ENCODE data around the gene RND2.
A peak's percentile ranks its signal among the peaks of the same experiment; 100 is the strongest.
"Not testable (repeated sequence)": the region's sequence is repeated elsewhere in the genome, so short reads cannot be mapped to it uniquely, and the experiment has no call there.

The RND2 gene

DNA sequence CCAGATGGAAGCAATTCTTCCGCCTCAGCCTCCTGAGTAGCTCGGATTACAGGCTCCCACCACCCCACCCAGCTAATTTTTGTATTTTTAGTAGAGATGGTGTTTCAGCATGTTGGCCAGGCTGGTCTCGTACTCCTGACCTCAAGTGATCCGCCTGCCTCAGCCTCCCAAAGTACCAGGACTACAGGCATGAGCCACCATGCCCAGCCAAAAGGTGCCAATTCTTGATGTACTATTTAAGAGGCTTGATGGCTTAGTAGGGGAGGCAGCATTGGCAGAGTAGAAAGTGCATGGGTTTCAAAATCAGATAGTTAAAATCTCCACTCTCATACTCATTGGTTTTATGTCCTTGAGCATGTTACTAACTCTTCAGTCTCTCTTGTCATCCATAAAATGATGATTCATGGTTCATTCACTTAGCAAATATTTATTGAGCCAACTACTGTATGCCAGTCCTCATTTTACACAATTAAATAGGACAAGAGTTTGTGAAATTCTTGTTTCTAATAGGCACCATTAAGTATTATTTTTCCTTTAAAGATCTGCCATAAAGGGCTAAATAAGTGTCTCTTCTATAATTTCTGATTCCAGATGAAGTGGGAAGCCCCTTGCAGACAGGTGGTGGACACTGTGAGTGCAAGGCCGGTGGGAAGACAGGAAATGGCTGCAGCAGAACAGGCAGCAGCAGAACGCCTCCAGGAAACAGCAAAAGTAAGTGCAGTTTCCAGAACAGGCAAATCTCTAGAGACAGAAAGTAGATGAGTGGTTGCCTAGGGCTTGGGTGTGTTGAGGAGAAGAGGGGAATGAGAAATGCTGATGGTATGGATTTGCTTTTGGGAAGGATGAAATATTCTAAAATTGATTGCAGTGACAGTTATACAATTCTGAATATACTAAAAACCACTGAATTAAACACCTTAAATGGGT, 35.0 kb upstream of the RND2 start:
- no peaks in the 10 kb centered on the region for H3K27me3 ChIP-seq (replicated peaks; ENCODE audit: control insufficient read depth, insufficient read depth, low read length, poor library complexity, severe bottlenecking)
- H3K4me1 ChIP-seq (ENCODE audit: control insufficient read depth, insufficient read depth, low read length, poor library complexity, severe bottlenecking), result no peaks in the 10 kb centered on the region
- H3K4me3 ChIP-seq (ENCODE audit: insufficient read depth, low read depth, low read length, poor library complexity, severe bottlenecking), result no peak overlapping the region
- H3K27ac ChIP-seq (ENCODE audit: insufficient read depth, low read length, poor library complexity, severe bottlenecking), result no peak overlapping the region
- H3K9me3 ChIP-seq (ENCODE audit: control insufficient read depth, low read length), result no peaks in the 10 kb centered on the region
- no peak for DNase-seq
- peaks cover 69% of the 10 kb centered on the region for H3K36me3 ChIP-seq (ENCODE audit: control insufficient read depth, insufficient read depth, low read length)

DNA sequence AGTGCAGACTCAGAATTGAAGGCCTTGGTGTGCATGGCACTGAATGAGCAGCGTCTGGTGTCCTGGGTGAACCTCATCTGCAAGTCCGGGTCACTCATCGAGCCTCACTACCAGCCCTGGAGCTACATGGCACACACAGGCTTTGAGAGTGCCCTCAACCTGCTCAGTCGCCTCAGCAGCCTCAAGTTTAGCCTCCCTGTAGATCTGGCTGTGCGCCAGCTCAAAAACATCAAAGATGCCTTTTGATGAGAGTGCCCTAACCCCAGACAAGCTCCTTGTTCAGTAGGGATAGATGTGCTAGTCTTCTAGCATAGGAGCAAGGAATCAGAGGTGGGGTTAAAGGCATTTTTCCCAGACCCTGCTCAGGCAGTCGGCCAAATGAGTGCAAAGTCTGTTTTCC, 33.6 kb upstream of the RND2 start:
- no peaks in the 10 kb centered on the region for H3K27me3 ChIP-seq (replicated peaks; ENCODE audit: control insufficient read depth, insufficient read depth, low read length, poor library complexity, severe bottlenecking)
- H3K4me1 ChIP-seq (ENCODE audit: control insufficient read depth, insufficient read depth, low read length, poor library complexity, severe bottlenecking), result no peaks in the 10 kb centered on the region
- H3K9me3 ChIP-seq (ENCODE audit: control insufficient read depth, low read length), result no peaks in the 10 kb centered on the region
- no peak for DNase-seq
- no peak overlapping the region for H3K4me3 ChIP-seq (ENCODE audit: insufficient read depth, low read depth, low read length, poor library complexity, severe bottlenecking)
- peaks cover 61% of the 10 kb centered on the region for H3K36me3 ChIP-seq (ENCODE audit: control insufficient read depth, insufficient read depth, low read length)
- H3K27ac ChIP-seq (ENCODE audit: insufficient read depth, low read length, poor library complexity, severe bottlenecking), result no peak overlapping the region

DNA sequence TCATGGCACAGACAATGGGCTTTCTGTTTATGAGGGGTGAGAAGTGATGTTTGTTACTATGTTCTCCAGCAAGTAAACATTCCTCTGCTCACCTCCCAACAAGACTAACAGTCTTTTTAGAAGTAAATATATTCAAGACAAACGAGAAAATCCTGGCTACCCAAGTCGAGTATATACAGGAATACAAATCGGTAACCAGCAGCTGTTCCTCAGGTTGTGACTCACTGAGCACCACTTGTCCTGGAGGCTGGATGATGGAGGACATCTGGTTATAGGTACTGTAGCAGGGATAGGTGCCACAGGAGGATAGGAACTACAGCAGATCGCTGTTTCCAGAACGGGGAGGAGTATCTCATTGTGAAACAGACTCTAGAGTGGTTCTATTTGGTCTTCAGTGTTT, 32.2 kb upstream of the RND2 start:
- DNase-seq, result no peak
- Histone ChIP-seq H3K27me3 (replicated peaks; ENCODE audit: control insufficient read depth, insufficient read depth, low read length, poor library complexity, severe bottlenecking) (no peaks in the 10 kb centered on the region), H3K9me3 (ENCODE audit: control insufficient read depth, low read length) (no peaks in the 10 kb centered on the region), H3K36me3 (ENCODE audit: control insufficient read depth, insufficient read depth, low read length) (peaks cover 49% of the 10 kb centered on the region), H3K4me3 (ENCODE audit: insufficient read depth, low read depth, low read length, poor library complexity, severe bottlenecking) (no peak overlapping the region), H3K27ac (ENCODE audit: insufficient read depth, low read length, poor library complexity, severe bottlenecking) (no peak overlapping the region), H3K4me1 (ENCODE audit: control insufficient read depth, insufficient read depth, low read length, poor library complexity, severe bottlenecking) (peaks cover 2% of the 10 kb centered on the region)

DNA sequence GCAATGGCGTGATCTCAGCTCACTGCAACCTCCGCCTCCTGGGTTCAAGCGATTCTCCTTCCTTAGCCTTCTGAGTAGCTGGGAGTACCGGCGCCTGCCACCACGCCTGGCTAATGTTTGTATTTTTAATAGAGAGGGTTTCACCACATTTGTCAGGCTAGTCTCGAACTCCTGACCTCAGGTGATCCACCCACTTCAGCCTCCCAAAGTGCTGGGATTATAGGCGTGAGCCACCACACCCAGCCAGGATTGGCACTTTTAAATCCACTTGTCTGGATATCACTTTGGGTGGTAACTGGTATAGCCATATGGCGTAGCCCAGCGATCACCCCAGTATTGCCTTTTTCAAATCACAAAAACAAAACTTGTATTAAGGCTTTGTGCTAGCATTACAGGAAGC, 31.1 kb upstream of the RND2 start:
- peaks cover 40% of the 10 kb centered on the region for H3K36me3 ChIP-seq (ENCODE audit: control insufficient read depth, insufficient read depth, low read length)
- H3K9me3 ChIP-seq (ENCODE audit: control insufficient read depth, low read length); H3K4me1 ChIP-seq (ENCODE audit: control insufficient read depth, insufficient read depth, low read length, poor library complexity, severe bottlenecking): not testable (repeated sequence)

DNA sequence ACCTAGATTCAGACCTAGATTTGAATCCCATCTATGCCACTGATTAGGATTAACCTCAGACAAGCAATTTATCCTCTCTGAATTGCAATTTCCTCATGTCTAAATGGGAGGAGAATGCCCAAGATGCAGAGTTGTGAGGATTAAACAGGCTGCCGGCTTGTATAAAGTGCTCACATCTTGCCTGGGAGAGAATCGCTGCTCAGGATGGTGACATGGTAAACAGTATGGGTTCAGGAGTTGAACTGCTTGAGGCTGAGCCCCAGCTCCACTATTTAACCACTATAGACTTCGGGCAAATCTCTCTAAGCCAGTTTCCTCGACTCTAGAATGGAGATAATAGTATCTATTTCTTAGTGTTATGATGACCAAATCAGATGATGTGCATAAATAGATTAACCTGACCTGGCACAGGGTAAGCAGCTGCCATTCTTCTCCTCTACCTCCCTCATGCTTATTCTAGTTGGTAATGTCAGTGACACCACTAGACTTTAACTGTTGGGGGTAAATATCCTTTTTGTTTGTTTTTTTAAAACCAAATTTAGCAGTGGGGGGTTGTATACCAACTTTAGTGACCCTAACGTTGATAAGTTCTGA, 27.5 kb upstream of the RND2 start:
- peaks cover 10% of the 10 kb centered on the region for H3K4me1 ChIP-seq (ENCODE audit: control insufficient read depth, insufficient read depth, low read length, poor library complexity, severe bottlenecking)
- H3K4me3 ChIP-seq (ENCODE audit: insufficient read depth, low read depth, low read length, poor library complexity, severe bottlenecking), result no peak overlapping the region
- H3K9me3 ChIP-seq (ENCODE audit: control insufficient read depth, low read length), result no peaks in the 10 kb centered on the region
- DNase-seq, result no peak
- H3K27ac ChIP-seq (ENCODE audit: insufficient read depth, low read length, poor library complexity, severe bottlenecking), result no peak overlapping the region
- peaks cover 32% of the 10 kb centered on the region for H3K36me3 ChIP-seq (ENCODE audit: control insufficient read depth, insufficient read depth, low read length)
- H3K27me3 ChIP-seq (replicated peaks; ENCODE audit: control insufficient read depth, insufficient read depth, low read length, poor library complexity, severe bottlenecking), result no peaks in the 10 kb centered on the region

More for the DNA sequence above, 31.1 kb upstream of the RND2 start:
- H3K27ac ChIP-seq (ENCODE audit: insufficient read depth, low read length, poor library complexity, severe bottlenecking); H3K27me3 ChIP-seq (replicated peaks; ENCODE audit: control insufficient read depth, insufficient read depth, low read length, poor library complexity, severe bottlenecking); H3K4me3 ChIP-seq (ENCODE audit: insufficient read depth, low read depth, low read length, poor library complexity, severe bottlenecking); DNase-seq: not testable (repeated sequence)

DNA sequence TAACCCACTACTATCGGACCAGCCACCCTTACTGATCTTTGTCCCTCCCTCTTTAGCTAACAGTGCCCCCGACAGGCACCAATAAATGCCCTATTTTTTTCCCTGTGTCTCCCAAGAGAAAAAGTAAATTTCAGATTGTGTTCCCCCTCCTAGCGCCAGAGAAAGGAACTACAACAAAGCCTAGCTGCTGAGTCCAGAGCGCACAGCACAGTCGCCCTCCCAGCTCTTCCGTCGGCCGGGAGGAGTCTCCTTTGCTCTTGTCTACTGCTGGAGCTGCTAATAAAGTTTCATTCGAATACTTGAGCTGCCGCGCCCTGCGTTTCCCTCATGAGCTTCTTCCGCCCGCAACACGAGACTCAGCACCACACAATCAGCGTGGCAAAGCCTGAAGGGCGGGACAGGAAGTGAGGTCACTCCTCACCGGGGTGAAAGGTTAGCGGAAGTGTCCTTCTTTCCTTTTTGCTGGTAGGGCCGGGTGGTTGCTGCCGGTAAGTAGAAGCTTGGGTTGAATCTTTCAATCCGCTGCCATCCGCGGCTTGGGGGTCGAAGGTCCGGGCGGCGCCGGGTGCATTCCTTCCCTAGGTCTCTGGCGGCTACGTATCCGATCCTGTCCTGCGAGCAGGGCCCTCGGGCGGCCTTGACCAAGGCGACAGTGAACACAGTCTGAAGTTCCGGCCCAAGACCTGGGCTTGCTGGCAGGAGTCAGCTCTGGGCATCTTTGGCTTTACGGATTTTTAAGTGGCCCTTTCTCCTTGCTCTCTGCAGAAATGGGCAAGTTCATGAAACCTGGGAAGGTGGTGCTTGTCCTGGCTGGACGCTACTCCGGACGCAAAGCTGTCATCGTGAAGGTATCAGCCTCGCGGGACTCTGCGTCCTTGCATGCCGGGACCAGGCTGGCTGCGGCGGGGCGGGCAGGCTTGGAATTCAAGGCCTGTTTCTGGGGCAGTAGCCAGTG, 26.8 kb upstream of the RND2 start, which contains the start of gene RPL27:
Gene RPL27, plus strand, starts transcription at position 436 of the 955 bp plus-strand sequence. Its CDS starts 332 bp downstream, at position 768.
- Histone ChIP-seq H3K27me3 (replicated peaks; ENCODE audit: control insufficient read depth, insufficient read depth, low read length, poor library complexity, severe bottlenecking) (no peaks in the 10 kb centered on the region), H3K9me3 (ENCODE audit: control insufficient read depth, low read length) (no peaks in the 10 kb centered on the region), H3K27ac (ENCODE audit: insufficient read depth, low read length, poor library complexity, severe bottlenecking) (peak within 1 kb of the TSS; percentile 92), H3K36me3 (ENCODE audit: control insufficient read depth, insufficient read depth, low read length) (peaks cover 33% of the 10 kb centered on the region), H3K4me3 (ENCODE audit: insufficient read depth, low read depth, low read length, poor library complexity, severe bottlenecking) (peak within 1 kb of the TSS; percentile 69), H3K4me1 (ENCODE audit: control insufficient read depth, insufficient read depth, low read length, poor library complexity, severe bottlenecking) (peaks cover 10% of the 10 kb centered on the region)
- peak; percentile 96 to 97 (median 97) for DNase-seq

DNA sequence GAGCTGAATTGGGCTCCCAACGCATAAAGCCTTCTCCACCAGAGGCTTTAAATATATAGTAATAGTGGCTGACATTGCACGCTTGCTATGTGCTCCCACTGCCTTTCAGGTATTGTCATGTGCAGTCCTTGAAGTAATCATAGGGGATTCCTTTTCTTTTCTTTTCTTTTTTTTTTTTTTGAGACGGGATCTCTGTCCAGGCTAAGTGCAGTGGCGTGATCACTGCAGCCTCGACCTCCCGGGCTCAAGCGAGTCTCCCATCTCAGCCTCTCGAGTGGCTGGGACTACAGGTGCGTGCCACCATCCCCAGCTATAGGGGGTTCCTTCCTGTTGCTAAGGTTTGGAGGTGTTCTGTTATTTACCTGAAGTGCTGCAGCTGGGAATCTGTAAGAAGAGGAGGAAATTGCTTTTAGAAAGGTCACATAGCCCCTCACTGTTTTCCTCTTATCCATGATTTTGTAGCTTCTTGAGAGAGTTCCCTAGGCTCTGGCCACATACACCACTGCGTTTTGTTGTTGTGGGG, 26.0 kb upstream of the RND2 start:
- Histone ChIP-seq H3K4me3 (ENCODE audit: insufficient read depth, low read depth, low read length, poor library complexity, severe bottlenecking) (peak overlapping the region; percentile 69), H3K36me3 (ENCODE audit: control insufficient read depth, insufficient read depth, low read length) (peaks cover 35% of the 10 kb centered on the region), H3K9me3 (ENCODE audit: control insufficient read depth, low read length) (no peaks in the 10 kb centered on the region), H3K27me3 (replicated peaks; ENCODE audit: control insufficient read depth, insufficient read depth, low read length, poor library complexity, severe bottlenecking) (no peaks in the 10 kb centered on the region), H3K4me1 (ENCODE audit: control insufficient read depth, insufficient read depth, low read length, poor library complexity, severe bottlenecking) (peaks cover 10% of the 10 kb centered on the region), H3K27ac (ENCODE audit: insufficient read depth, low read length, poor library complexity, severe bottlenecking) (peak overlapping the region; percentile 92)
- DNase-seq, result no peak

DNA sequence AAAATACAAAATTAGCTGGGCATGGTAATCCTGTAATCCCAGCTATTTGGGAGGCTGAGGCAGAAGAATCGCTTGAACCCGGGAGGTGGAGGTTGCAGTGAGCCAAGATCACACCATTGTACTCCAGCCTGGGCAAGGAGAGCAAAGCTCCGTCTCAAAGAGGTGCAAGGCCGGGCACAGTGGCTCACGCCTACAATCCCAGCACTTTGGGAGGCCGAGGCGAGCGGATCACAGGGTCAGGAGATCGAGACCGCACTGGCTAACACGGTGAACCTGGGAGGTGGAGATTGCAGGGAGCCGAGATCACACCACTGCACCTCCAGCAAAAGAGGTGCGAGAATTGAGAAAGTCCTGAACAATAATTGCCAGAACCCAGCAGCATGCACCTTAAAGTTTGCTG, 24.1 kb upstream of the RND2 start:
- not testable (repeated sequence) for H3K27ac ChIP-seq (ENCODE audit: insufficient read depth, low read length, poor library complexity, severe bottlenecking)

DNA sequence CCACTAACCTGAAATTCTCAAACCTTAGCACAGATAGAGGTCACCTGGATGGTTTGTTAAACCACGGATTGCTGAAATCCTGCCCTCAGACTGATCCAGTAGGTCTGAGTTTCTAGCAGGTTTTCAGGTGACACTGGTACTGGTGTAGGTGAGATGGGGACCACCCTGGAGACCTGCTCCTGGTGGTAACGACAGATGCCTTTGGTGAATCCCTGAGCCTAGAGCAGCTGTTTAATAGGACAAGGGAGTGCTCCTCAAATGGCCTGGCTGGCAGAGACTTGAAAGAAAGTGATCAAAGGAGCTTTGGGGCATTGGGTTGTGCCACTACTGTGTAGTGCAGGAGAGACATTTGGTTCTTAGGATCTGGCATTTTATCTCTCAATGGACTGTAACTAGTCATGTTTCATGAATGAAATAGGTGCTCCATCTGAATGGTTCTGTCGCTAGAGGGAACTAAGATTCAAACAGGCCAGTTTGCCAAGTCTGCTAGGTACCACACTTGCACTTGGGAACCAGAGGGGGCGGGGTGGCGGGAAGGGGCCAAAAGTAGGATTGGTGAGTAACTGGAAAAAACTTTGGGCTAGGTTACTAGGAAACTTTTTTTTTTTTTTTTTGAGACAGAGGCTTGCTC, 21.4 kb upstream of the RND2 start:
- peaks cover 35% of the 10 kb centered on the region for H3K36me3 ChIP-seq (ENCODE audit: control insufficient read depth, insufficient read depth, low read length)
- H3K9me3 ChIP-seq (ENCODE audit: control insufficient read depth, low read length), result no peaks in the 10 kb centered on the region
- no peak overlapping the region for H3K4me3 ChIP-seq (ENCODE audit: insufficient read depth, low read depth, low read length, poor library complexity, severe bottlenecking)
- H3K27ac ChIP-seq (ENCODE audit: insufficient read depth, low read length, poor library complexity, severe bottlenecking), result no peak overlapping the region
- no peak for DNase-seq
- H3K4me1 ChIP-seq (ENCODE audit: control insufficient read depth, insufficient read depth, low read length, poor library complexity, severe bottlenecking), result peaks cover 7% of the 10 kb centered on the region
- no peaks in the 10 kb centered on the region for H3K27me3 ChIP-seq (replicated peaks; ENCODE audit: control insufficient read depth, insufficient read depth, low read length, poor library complexity, severe bottlenecking)

More for the DNA sequence above, 24.1 kb upstream of the RND2 start:
- Histone ChIP-seq H3K36me3 (ENCODE audit: control insufficient read depth, insufficient read depth, low read length) (peaks cover 35% of the 10 kb centered on the region), H3K4me1 (ENCODE audit: control insufficient read depth, insufficient read depth, low read length, poor library complexity, severe bottlenecking) (peaks cover 10% of the 10 kb centered on the region)
- not testable (repeated sequence) for H3K9me3 ChIP-seq (ENCODE audit: control insufficient read depth, low read length); H3K27me3 ChIP-seq (replicated peaks; ENCODE audit: control insufficient read depth, insufficient read depth, low read length, poor library complexity, severe bottlenecking); DNase-seq; H3K4me3 ChIP-seq (ENCODE audit: insufficient read depth, low read depth, low read length, poor library complexity, severe bottlenecking)
